ENCODE data around the gene ZRANB1.

Gene ZRANB1

GRCh38 chr10:124941823-124942222 lies at the start of gene ZRANB1:
ZRANB1 (plus strand) TSS chr10:124942123; CDS start chr10:124942494, 371 bp downstream.
- Histone ChIP-seq H3K27ac (ENCODE audit: low read length) (no peak within 1 kb of the TSS), H3K27me3 (ENCODE audit: insufficient read depth, low read length) (no peaks in the 10 kb centered on the region), H3K4me1 (ENCODE audit: insufficient read depth, low read length) (peaks cover 29% of the 10 kb centered on the region), H3K4me3 (ENCODE audit: low read length) (no peak within 1 kb of the TSS), H3K9me3 (ENCODE audit: insufficient read depth, low read depth, low read length) (no peaks in the 10 kb centered on the region), H3K9ac (ENCODE audit: low read depth, low read length) (no peak within 1 kb of the TSS; the same call in 1 of the 2 replicates), H3K36me3 (ENCODE audit: insufficient read depth, low read depth, low read length) (peaks cover 10% of the 10 kb centered on the region; the same call in 1 of the 2 replicates)

- H3K27me3 ChIP-seq (ENCODE audit: insufficient read depth, low read length): no peaks in the 10 kb centered on the region
- no peak overlapping the region for H3K4me3 ChIP-seq (ENCODE audit: low read length)
- no peaks in the 10 kb centered on the region for H3K36me3 ChIP-seq (ENCODE audit: insufficient read depth, low read depth, low read length)
- no peak overlapping the region for H3K9ac ChIP-seq (ENCODE audit: low read depth, low read length)
- H3K9me3 ChIP-seq (ENCODE audit: insufficient read depth, low read depth, low read length): no peaks in the 10 kb centered on the region
- no peaks in the 10 kb centered on the region for H3K4me1 ChIP-seq (ENCODE audit: insufficient read depth, low read length)
- H3K27ac ChIP-seq (ENCODE audit: low read length): no peak overlapping the region
Measured at GRCh38 chr10:124892905-124893304, 49.0 kb upstream of the ZRANB1 start.

- Histone ChIP-seq H3K4me1 (ENCODE audit: insufficient read depth, low read length) (no peaks in the 10 kb centered on the region), H3K27me3 (ENCODE audit: insufficient read depth, low read length) (no peaks in the 10 kb centered on the region), H3K9ac (ENCODE audit: low read depth, low read length) (no peak overlapping the region), H3K36me3 (ENCODE audit: insufficient read depth, low read depth, low read length) (no peaks in the 10 kb centered on the region), H3K4me3 (ENCODE audit: low read length) (no peak overlapping the region), H3K27ac (ENCODE audit: low read length) (no peak overlapping the region), H3K9me3 (ENCODE audit: insufficient read depth, low read depth, low read length) (no peaks in the 10 kb centered on the region)
Measured at GRCh38 chr10:124894569-124895215, 47.2 kb upstream of the ZRANB1 start.

GRCh38 chr10:124896751-124897150 lies 45.2 kb upstream of the ZRANB1 start:
- H3K4me1 ChIP-seq (ENCODE audit: insufficient read depth, low read length): no peaks in the 10 kb centered on the region
- no peak overlapping the region for H3K4me3 ChIP-seq (ENCODE audit: low read length)
- no peaks in the 10 kb centered on the region for H3K27me3 ChIP-seq (ENCODE audit: insufficient read depth, low read length)
- no peaks in the 10 kb centered on the region for H3K36me3 ChIP-seq (ENCODE audit: insufficient read depth, low read depth, low read length)
- no peak overlapping the region for H3K9ac ChIP-seq (ENCODE audit: low read depth, low read length)
- no peak overlapping the region for H3K27ac ChIP-seq (ENCODE audit: low read length)
- no peaks in the 10 kb centered on the region for H3K9me3 ChIP-seq (ENCODE audit: insufficient read depth, low read depth, low read length)

- Histone ChIP-seq H3K36me3 (ENCODE audit: insufficient read depth, low read depth, low read length) (no peaks in the 10 kb centered on the region), H3K27me3 (ENCODE audit: insufficient read depth, low read length) (no peaks in the 10 kb centered on the region), H3K4me1 (ENCODE audit: insufficient read depth, low read length) (no peaks in the 10 kb centered on the region; the same call in 1 of the 2 replicates), H3K9me3 (ENCODE audit: insufficient read depth, low read depth, low read length) (no peaks in the 10 kb centered on the region), H3K27ac (ENCODE audit: low read length) (no peak overlapping the region), H3K4me3 (ENCODE audit: low read length) (no peak overlapping the region), H3K9ac (ENCODE audit: low read depth, low read length) (no peak overlapping the region)
Measured at GRCh38 chr10:124898471-124898870, 43.5 kb upstream of the ZRANB1 start.

- Histone ChIP-seq H3K9ac (ENCODE audit: low read depth, low read length) (no peak overlapping the region), H3K4me3 (ENCODE audit: low read length) (no peak overlapping the region), H3K4me1 (ENCODE audit: insufficient read depth, low read length) (no peaks in the 10 kb centered on the region; the same call in 1 of the 2 replicates), H3K36me3 (ENCODE audit: insufficient read depth, low read depth, low read length) (no peaks in the 10 kb centered on the region), H3K27ac (ENCODE audit: low read length) (no peak overlapping the region), H3K27me3 (ENCODE audit: insufficient read depth, low read length) (no peaks in the 10 kb centered on the region), H3K9me3 (ENCODE audit: insufficient read depth, low read depth, low read length) (no peaks in the 10 kb centered on the region)
Measured at GRCh38 chr10:124899151-124899550, 42.8 kb upstream of the ZRANB1 start.

GRCh38 chr10:124902462-124902861 lies 39.5 kb upstream of the ZRANB1 start:
- Histone ChIP-seq H3K4me1 (ENCODE audit: insufficient read depth, low read length) (no peaks in the 10 kb centered on the region; the same call in 1 of the 2 replicates), H3K9me3 (ENCODE audit: insufficient read depth, low read depth, low read length) (no peaks in the 10 kb centered on the region), H3K27ac (ENCODE audit: low read length) (no peak overlapping the region)

GRCh38 chr10:124903111-124903510 lies 38.8 kb upstream of the ZRANB1 start:
- no peaks in the 10 kb centered on the region for H3K9me3 ChIP-seq (ENCODE audit: insufficient read depth, low read depth, low read length)
- H3K36me3 ChIP-seq (ENCODE audit: insufficient read depth, low read depth, low read length): no peaks in the 10 kb centered on the region
- no peak overlapping the region for H3K4me3 ChIP-seq (ENCODE audit: low read length)
- H3K27ac ChIP-seq (ENCODE audit: low read length): no peak overlapping the region
- no peaks in the 10 kb centered on the region for H3K27me3 ChIP-seq (ENCODE audit: insufficient read depth, low read length)
- no peaks in the 10 kb centered on the region; the same call in 1 of the 2 replicates for H3K4me1 ChIP-seq (ENCODE audit: insufficient read depth, low read length)
- H3K9ac ChIP-seq (ENCODE audit: low read depth, low read length): no peak overlapping the region

More at GRCh38 chr10:124902462-124902861, 39.5 kb upstream of the ZRANB1 start:
- H3K4me3 ChIP-seq (ENCODE audit: low read length): no peak overlapping the region
- H3K9ac ChIP-seq (ENCODE audit: low read depth, low read length): no peak overlapping the region
- H3K27me3 ChIP-seq (ENCODE audit: insufficient read depth, low read length): no peaks in the 10 kb centered on the region
- no peaks in the 10 kb centered on the region for H3K36me3 ChIP-seq (ENCODE audit: insufficient read depth, low read depth, low read length)

GRCh38 chr10:124904796-124905195 lies 37.1 kb upstream of the ZRANB1 start:
- no peaks in the 10 kb centered on the region; the same call in 1 of the 2 replicates for H3K4me1 ChIP-seq (ENCODE audit: insufficient read depth, low read length)
- H3K27ac ChIP-seq (ENCODE audit: low read length): no peak overlapping the region
- H3K27me3 ChIP-seq (ENCODE audit: insufficient read depth, low read length): no peaks in the 10 kb centered on the region
- H3K9ac ChIP-seq (ENCODE audit: low read depth, low read length): no peak overlapping the region
- H3K36me3 ChIP-seq (ENCODE audit: insufficient read depth, low read depth, low read length): no peaks in the 10 kb centered on the region
- no peak overlapping the region for H3K4me3 ChIP-seq (ENCODE audit: low read length)
- no peaks in the 10 kb centered on the region for H3K9me3 ChIP-seq (ENCODE audit: insufficient read depth, low read depth, low read length)

GRCh38 chr10:124906551-124907001 lies 35.3 kb upstream of the ZRANB1 start:
- H3K4me3 ChIP-seq (ENCODE audit: low read length): no peak overlapping the region
- H3K27me3 ChIP-seq (ENCODE audit: insufficient read depth, low read length): no peaks in the 10 kb centered on the region
- H3K36me3 ChIP-seq (ENCODE audit: insufficient read depth, low read depth, low read length): no peaks in the 10 kb centered on the region
- no peaks in the 10 kb centered on the region for H3K9me3 ChIP-seq (ENCODE audit: insufficient read depth, low read depth, low read length)
- H3K27ac ChIP-seq (ENCODE audit: low read length): no peak overlapping the region
- H3K4me1 ChIP-seq (ENCODE audit: insufficient read depth, low read length): no peaks in the 10 kb centered on the region; the same call in 1 of the 2 replicates
- no peak overlapping the region for H3K9ac ChIP-seq (ENCODE audit: low read depth, low read length)

- Histone ChIP-seq H3K36me3 (ENCODE audit: insufficient read depth, low read depth, low read length) (no peaks in the 10 kb centered on the region), H3K9ac (ENCODE audit: low read depth, low read length) (no peak overlapping the region), H3K4me1 (ENCODE audit: insufficient read depth, low read length) (no peaks in the 10 kb centered on the region), H3K27ac (ENCODE audit: low read length) (no peak overlapping the region), H3K27me3 (ENCODE audit: insufficient read depth, low read length) (no peaks in the 10 kb centered on the region), H3K4me3 (ENCODE audit: low read length) (no peak overlapping the region), H3K9me3 (ENCODE audit: insufficient read depth, low read depth, low read length) (no peaks in the 10 kb centered on the region)
Measured at GRCh38 chr10:124909563-124909962, 32.4 kb upstream of the ZRANB1 start.
